GM12878 (cell line): ENCODE results near the gene SUSD1. TPM values are rescaled to one million over a fixed set of nuclear protein-coding genes. Genes with fewer than 3 reads are reported as not detected.

ENCODE experiments used
- ATAC-seq: fragments of 200-7000 bp; cut with Tn5 transposase; 3 replicates; pipeline ENCODE4 v1.9.1; 2020; ENCODE audit warnings: mild to moderate bottlenecking, moderate library complexity
- BruUV-seq: library from RNA; stranded (reverse); fragments of 400-500 nt; replicated peaks from 2 replicates; lab custom pipeline; 2021; lab: Mats Ljungman, UMichigan
- CTCF ChIA-PET: fragments of 300-600 bp; sonication (Branson Sonifier 250); formaldehyde crosslinking; extraction: SDS; loops from one replicate; lab custom pipeline; 2021; ENCODE audit warnings: inconsistent platforms; lab: Yijun Ruan, JAX
- POLR2A ChIA-PET: fragments of 350-600 bp; formaldehyde crosslinking; extraction: SDS; loops from one replicate; lab custom pipeline; 2021; ENCODE audit warnings: inconsistent platforms; lab: Charles Lee
- RAD21 ChIA-PET: fragments of 300-600 bp; sonication (Branson Sonifier 250); formaldehyde crosslinking; loops from one replicate; lab custom pipeline; 2023; ENCODE audit warnings: antibody characterized with exemption; ENCODE audit not compliant: unreplicated experiment; lab: Charles Lee
- SMC1A ChIA-PET: fragments of 300-600 bp; sonication (Branson Sonifier 250); formaldehyde crosslinking; loops from one replicate; lab custom pipeline; 2023; ENCODE audit not compliant: unreplicated experiment, uncharacterized antibody; lab: Charles Lee
- DNase-seq: peaks from one replicate; pipeline ENCODE4 v3.0.0-alpha.2; 2011; ENCODE audit warnings: low read depth, low spot score
- FAIRE-seq: peaks from 3 replicates; lab custom pipeline; 2011; peaks lifted over from hg19 to GRCh38; lab: Jason Lieb, UNC
- H2AFZ ChIP-seq: 2 replicates; pipeline ENCODE4 v1.6.0; 2011; ENCODE audit warnings: low read depth, low read length, control low read depth; ENCODE audit not compliant: control insufficient read depth
- H3K27ac ChIP-seq: 2 replicates; pipeline ENCODE4 v1.5.1; 2011; ENCODE audit warnings: control low read depth; ENCODE audit not compliant: control insufficient read depth, insufficient read depth
- H3K27me3 ChIP-seq, 2 experiments: replicated peaks in 1 of 2; 2 replicates each; pipeline versions ENCODE4 v1.6.0 to v1.6.1; 2011; ENCODE audit warnings: low read length in 1 of 2; ENCODE audit not compliant: control insufficient read depth in 2 of 2, insufficient read depth in 2 of 2
- H3K36me3 ChIP-seq, 2 experiments: 2 replicates each; pipeline ENCODE4 v1.5.1; 2011; ENCODE audit warnings: low read length in 1 of 2; ENCODE audit not compliant: control insufficient read depth in 2 of 2, insufficient read depth in 2 of 2
- H3K4me1 ChIP-seq: 2 replicates; pipeline ENCODE4 v1.6.1; 2011; ENCODE audit warnings: mild to moderate bottlenecking, low read length, moderate library complexity, mixed read lengths; ENCODE audit not compliant: control insufficient read depth, insufficient read depth
- H3K4me2 ChIP-seq: 2 replicates; pipeline ENCODE4 v1.6.0; 2011; ENCODE audit warnings: control low read depth; ENCODE audit not compliant: control insufficient read depth, insufficient read depth
- H3K4me3 ChIP-seq: fragments of 200-600 bp; sonication (generic); 2 replicates; pipeline ENCODE4 v1.5.1; 2016
- H3K79me2 ChIP-seq: 2 replicates; pipeline ENCODE4 v1.6.0; 2011; ENCODE audit warnings: low read length; ENCODE audit not compliant: control insufficient read depth, insufficient read depth
- H3K9ac ChIP-seq: 2 replicates; pipeline ENCODE4 v1.8.0; 2011; ENCODE audit warnings: low read length, control low read depth, mixed read lengths; ENCODE audit not compliant: control insufficient read depth, insufficient read depth
- H3K9me3 ChIP-seq: replicated peaks from 3 replicates; pipeline ENCODE4 v1.5.1; 2011; ENCODE audit warnings: mild to moderate bottlenecking, low read length; ENCODE audit not compliant: control insufficient read depth, insufficient read depth
- H4K20me1 ChIP-seq: 2 replicates; pipeline ENCODE4 v1.6.0; 2011; ENCODE audit not compliant: control insufficient read depth, insufficient read depth
- BACH1 ChIP-seq: fragments of 450-650 bp; IDR thresholded peaks from 2 replicates; pipeline ENCODE4 v1.6.1; 2017; ENCODE audit warnings: mild to moderate bottlenecking, borderline replicate concordance
- CHD4 ChIP-seq: fragments of 200-600 bp; sonication (generic); IDR thresholded peaks from 2 replicates; pipeline ENCODE4 v1.6.1; 2016; ENCODE audit warnings: mild to moderate bottlenecking
- IRF4 ChIP-seq: IDR thresholded peaks from 2 replicates; pipeline ENCODE4 v1.6.1; 2011; ENCODE audit warnings: low read depth, low read length
- MEF2A ChIP-seq: IDR thresholded peaks from 2 replicates; pipeline ENCODE4 v1.6.1; 2011; ENCODE audit warnings: low read depth, mild to moderate bottlenecking, low read length, moderate library complexity; ENCODE audit not compliant: insufficient read depth
- NFIC ChIP-seq: IDR thresholded peaks from 2 replicates; pipeline ENCODE4 v1.6.1; 2012; ENCODE audit warnings: low read depth, mild to moderate bottlenecking, inconsistent platforms, low read length, moderate library complexity
- NR2C2 ChIP-seq: IDR thresholded peaks from 2 replicates; pipeline ENCODE4 v1.6.1; 2011; ENCODE audit warnings: borderline replicate concordance, low read depth; ENCODE audit not compliant: control insufficient read depth, insufficient read length
- SREBF1 ChIP-seq: IDR thresholded peaks from 2 replicates; pipeline ENCODE4 v1.6.1; 2012; ENCODE audit warnings: mild to moderate bottlenecking, low read length
- STAT1 ChIP-seq: fragments of 450-650 bp; conservative IDR thresholded peaks from 2 replicates; pipeline ENCODE4 v1.6.1; 2014; ENCODE audit warnings: antibody characterized with exemption, mild to moderate bottlenecking
- TARDBP ChIP-seq: IDR thresholded peaks from 2 replicates; pipeline ENCODE4 v1.6.1; 2016; ENCODE audit warnings: borderline replicate concordance
- WGBS: methylation state at CpG from one replicate; pipeline ENCODE4 v1.1.6; 2016; ENCODE audit warnings: low lambda C conversion rate; ENCODE audit not compliant: insufficient replicate concordance, insufficient coverage; ENCODE audit errors: missing lambda C conversion rate; 5-methylcytosine and 5-hydroxymethylcytosine counted together
- in situ Hi-C: fragments of 300-500 bp; cut with MboI; formaldehyde crosslinking; loops from 9 replicates; pipeline ENCODE4 v1.14.3; 2018; ENCODE audit warnings: mixed read lengths
- intact Hi-C: fragments of 100-400 bp; cut with micrococcal nuclease; formaldehyde crosslinking; loops from one replicate; pipeline ENCODE4 v1.14.2; 2022; ENCODE audit not compliant: unreplicated experiment
- polyA plus RNA-seq, 11 experiments: library from polyadenylated mRNA; depleted of rRNA in 4 of 11; unstranded in 6 of 11; stranded (reverse) in 5 of 11; fragments of >200 nt; fragmentation: Nextera tagmentation in 4 of 11; fragmentation: Illumina TruSeq in 1 of 11; extraction: Ambion mirVana in 4 of 11; extraction: Trizol in 1 of 11; gene quantifications; 1 replicate in 1 of 11; 2 replicates in 10 of 11; pipeline versions ENCODE4 v1.2.1 to v1.2.3, GENCODE V29; 2011 to 2016; ENCODE audit warnings: inconsistent platforms in 2 of 11, missing spikeins in 2 of 11, low read depth in 1 of 11
- total RNA-seq, 4 experiments: library from RNA; depleted of rRNA in 3 of 4; stranded (reverse); fragments of >200 nt in 3 of 4; fragmentation: Illumina TruSeq in 1 of 4; extraction: Trizol in 1 of 4; gene quantifications; 2 replicates each; pipeline versions ENCODE4 v1.2.1 to v1.2.3, GENCODE V29; 2013 to 2021
- TF ChIP-seq, protein P1 (sequence below): IDR thresholded peaks from 2 replicates; pipeline ENCODE4 v1.6.1; 2011; ENCODE audit warnings: mild to moderate bottlenecking, low read depth, low read length, moderate library complexity; ENCODE audit not compliant: insufficient replicate concordance
- TF ChIP-seq, protein P2 (sequence below): IDR thresholded peaks from 2 replicates; pipeline ENCODE4 v1.6.1; 2012; ENCODE audit warnings: low read length, inconsistent platforms
- TF ChIP-seq, protein P3 (sequence below): fragments of 450-650 bp; IDR thresholded peaks from 2 replicates; pipeline ENCODE4 v1.6.1; 2017; ENCODE audit warnings: low read depth, mild to moderate bottlenecking, moderate library complexity

SUSD1 gene
- total and polyA plus RNA-seq, 10 of the 15 experiments (the other 5 are each of a cell fraction or from before 2014, with no cell fraction given): 6.7 to 20.8 (median 13.2) TPM

DNA sequence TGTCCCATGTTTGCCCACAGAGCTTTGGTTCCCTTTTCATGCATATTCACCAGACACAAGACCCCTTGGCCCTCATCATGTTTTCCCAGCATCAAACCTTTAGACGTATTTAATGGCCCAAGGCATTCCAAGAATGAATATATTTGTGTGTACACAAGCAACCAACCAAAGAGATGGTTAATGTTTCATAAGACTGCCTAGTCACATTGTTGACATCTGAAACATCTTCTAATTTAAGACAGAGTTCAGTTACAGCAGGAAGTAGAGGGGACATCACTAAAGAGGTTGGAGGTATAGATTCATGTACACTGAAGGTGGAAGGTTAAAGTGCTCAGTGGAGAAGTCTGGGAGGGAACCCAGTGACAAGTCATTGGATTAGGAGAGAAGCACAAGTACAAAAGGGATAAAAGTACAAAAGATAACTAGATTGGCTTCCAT, 49.1 kb downstream of the SUSD1 start:
- DNase-seq (no peak), ATAC-seq (no peak), FAIRE-seq (no peak)
- ChIA-PET RAD21 (no interaction called here), POLR2A (no interaction called here), CTCF (interaction anchor here (1.7 kb wide), 1 partner anchor 28 kb away, joined by 5 read pairs; no protein-coding TSS in a partner anchor), SMC1A (interaction anchor here (1.1 to 1.5 kb wide), 2 partner anchors 24 to 204 kb away, joined by 3 read pairs; no protein-coding TSS in a partner anchor)
- Histone ChIP-seq H3K9me3 (no peaks in the 10 kb centered on the region), H2AFZ (no peak overlapping the region), H4K20me1 (no peaks in the 10 kb centered on the region), H3K4me3 (no peak overlapping the region), H3K27me3 (no peaks in the 10 kb centered on the region), H3K4me2 (no peak overlapping the region), H3K9ac (no peak overlapping the region), H3K27ac (no peak overlapping the region), H3K79me2 (no peaks in the 10 kb centered on the region), H3K36me3 (no peaks in the 10 kb centered on the region), H3K4me1 (no peaks in the 10 kb centered on the region)
- BruUV-seq: no TSS peak
- in situ Hi-C loops: no loop called here
- intact Hi-C loops: no loop called here
- TF ChIP-seq, protein P1, sequence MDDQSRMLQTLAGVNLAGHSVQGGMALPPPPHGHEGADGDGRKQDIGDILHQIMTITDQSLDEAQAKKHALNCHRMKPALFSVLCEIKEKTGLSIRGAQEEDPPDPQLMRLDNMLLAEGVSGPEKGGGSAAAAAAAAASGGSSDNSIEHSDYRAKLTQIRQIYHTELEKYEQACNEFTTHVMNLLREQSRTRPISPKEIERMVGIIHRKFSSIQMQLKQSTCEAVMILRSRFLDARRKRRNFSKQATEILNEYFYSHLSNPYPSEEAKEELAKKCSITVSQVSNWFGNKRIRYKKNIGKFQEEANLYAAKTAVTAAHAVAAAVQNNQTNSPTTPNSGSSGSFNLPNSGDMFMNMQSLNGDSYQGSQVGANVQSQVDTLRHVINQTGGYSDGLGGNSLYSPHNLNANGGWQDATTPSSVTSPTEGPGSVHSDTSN: no peak
- TF ChIP-seq, protein P2, sequence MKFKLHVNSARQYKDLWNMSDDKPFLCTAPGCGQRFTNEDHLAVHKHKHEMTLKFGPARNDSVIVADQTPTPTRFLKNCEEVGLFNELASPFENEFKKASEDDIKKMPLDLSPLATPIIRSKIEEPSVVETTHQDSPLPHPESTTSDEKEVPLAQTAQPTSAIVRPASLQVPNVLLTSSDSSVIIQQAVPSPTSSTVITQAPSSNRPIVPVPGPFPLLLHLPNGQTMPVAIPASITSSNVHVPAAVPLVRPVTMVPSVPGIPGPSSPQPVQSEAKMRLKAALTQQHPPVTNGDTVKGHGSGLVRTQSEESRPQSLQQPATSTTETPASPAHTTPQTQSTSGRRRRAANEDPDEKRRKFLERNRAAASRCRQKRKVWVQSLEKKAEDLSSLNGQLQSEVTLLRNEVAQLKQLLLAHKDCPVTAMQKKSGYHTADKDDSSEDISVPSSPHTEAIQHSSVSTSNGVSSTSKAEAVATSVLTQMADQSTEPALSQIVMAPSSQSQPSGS: no peak
- TF ChIP-seq CHD4: no peak
- TF ChIP-seq IRF4: no peak
- TF ChIP-seq SREBF1: no peak
- TF ChIP-seq, protein P3, sequence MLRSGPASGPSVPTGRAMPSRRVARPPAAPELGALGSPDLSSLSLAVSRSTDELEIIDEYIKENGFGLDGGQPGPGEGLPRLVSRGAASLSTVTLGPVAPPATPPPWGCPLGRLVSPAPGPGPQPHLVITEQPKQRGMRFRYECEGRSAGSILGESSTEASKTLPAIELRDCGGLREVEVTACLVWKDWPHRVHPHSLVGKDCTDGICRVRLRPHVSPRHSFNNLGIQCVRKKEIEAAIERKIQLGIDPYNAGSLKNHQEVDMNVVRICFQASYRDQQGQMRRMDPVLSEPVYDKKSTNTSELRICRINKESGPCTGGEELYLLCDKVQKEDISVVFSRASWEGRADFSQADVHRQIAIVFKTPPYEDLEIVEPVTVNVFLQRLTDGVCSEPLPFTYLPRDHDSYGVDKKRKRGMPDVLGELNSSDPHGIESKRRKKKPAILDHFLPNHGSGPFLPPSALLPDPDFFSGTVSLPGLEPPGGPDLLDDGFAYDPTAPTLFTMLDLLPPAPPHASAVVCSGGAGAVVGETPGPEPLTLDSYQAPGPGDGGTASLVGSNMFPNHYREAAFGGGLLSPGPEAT: no peak
- no peak for TF ChIP-seq NR2C2
- no peak for TF ChIP-seq MEF2A
- TF ChIP-seq STAT1: no peak
- no peak for TF ChIP-seq NFIC
- no peak for TF ChIP-seq TARDBP
- TF ChIP-seq BACH1: no peak
- WGBS: 43% methylated on average over 1 of the region's 1 CpG
